ENCODE results near the gene RPS21. TPM values are rescaled to one million over a fixed set of nuclear protein-coding genes. Genes with fewer than 3 reads are reported as not detected.

Gene RPS21
- total and polyA plus RNA-seq, 2 experiments from 2014 or later, result 378 to 839 TPM

- no peaks in the 10 kb centered on the region for H3K27me3 ChIP-seq
- no peak overlapping the region for H3K27ac ChIP-seq
- no peak for TF ChIP-seq CTCF (IDR thresholded peaks at IDR 0.05; ENCODE audit: low read depth, low read length)
- H3K36me3 ChIP-seq, result no peaks in the 10 kb centered on the region
- H3K4me3 ChIP-seq, result no peak overlapping the region
- no peaks in the 10 kb centered on the region for H3K9me3 ChIP-seq (ENCODE audit: low read depth)
- H3K4me1 ChIP-seq (ENCODE audit: low read depth), result peaks cover 18% of the 10 kb centered on the region
- DNase-seq (ENCODE audit: low read depth in 1 of 2, low spot score in 1 of 2), result no peak
Observed at GRCh38 chr20:62428396-62429295, 41.7 kb downstream of the RPS21 start.

- no peak overlapping the region for H3K4me3 ChIP-seq
- no peaks in the 10 kb centered on the region for H3K27me3 ChIP-seq
- no peak overlapping the region for H3K27ac ChIP-seq
- peaks cover 24% of the 10 kb centered on the region for H3K4me1 ChIP-seq (ENCODE audit: low read depth)
- no peak for DNase-seq (ENCODE audit: low read depth in 1 of 2, low spot score in 1 of 2)
- no peaks in the 10 kb centered on the region for H3K36me3 ChIP-seq
- TF ChIP-seq CTCF (IDR thresholded peaks at IDR 0.05; ENCODE audit: low read depth, low read length), result no peak
- no peaks in the 10 kb centered on the region for H3K9me3 ChIP-seq (ENCODE audit: low read depth)
Observed at GRCh38 chr20:62429455-62430310, 42.8 kb downstream of the RPS21 start.

DNA sequence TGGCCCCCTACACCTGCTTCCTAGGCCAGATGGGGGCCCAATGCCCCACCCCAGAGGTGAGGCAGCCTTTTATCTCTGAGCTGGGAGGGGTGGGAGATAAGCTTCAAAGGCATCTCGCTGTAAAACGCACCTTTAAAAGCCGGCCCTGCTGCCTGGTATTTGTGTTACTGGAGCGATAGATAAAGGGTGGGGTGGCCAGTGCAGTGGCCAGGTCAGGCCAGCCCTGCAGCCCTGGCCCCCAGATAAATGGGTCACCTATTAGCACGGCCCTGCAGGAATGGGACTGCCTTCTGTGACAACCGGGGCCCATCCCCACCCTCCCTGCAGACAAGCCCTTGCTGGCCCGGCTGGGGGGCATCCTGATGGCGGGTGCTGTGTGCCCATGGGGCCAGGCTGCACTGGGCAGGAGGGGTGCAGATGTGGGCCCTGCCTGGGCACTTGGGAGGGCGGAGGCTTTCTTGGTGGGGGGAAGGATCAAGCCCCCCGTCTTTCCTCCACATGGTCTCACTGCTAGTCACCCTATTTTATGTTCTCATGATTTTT, 43.5 kb downstream of the RPS21 start:
- DNase-seq (ENCODE audit: low read depth in 1 of 2, low spot score in 1 of 2), result no peak
- Histone ChIP-seq H3K4me3 (no peak overlapping the region), H3K4me1 (ENCODE audit: low read depth) (peaks cover 24% of the 10 kb centered on the region), H3K36me3 (no peaks in the 10 kb centered on the region), H3K27me3 (no peaks in the 10 kb centered on the region), H3K9me3 (ENCODE audit: low read depth) (no peaks in the 10 kb centered on the region), H3K27ac (no peak overlapping the region)
- TF ChIP-seq CTCF (IDR thresholded peaks at IDR 0.05; ENCODE audit: low read depth, low read length), result no peak

DNA sequence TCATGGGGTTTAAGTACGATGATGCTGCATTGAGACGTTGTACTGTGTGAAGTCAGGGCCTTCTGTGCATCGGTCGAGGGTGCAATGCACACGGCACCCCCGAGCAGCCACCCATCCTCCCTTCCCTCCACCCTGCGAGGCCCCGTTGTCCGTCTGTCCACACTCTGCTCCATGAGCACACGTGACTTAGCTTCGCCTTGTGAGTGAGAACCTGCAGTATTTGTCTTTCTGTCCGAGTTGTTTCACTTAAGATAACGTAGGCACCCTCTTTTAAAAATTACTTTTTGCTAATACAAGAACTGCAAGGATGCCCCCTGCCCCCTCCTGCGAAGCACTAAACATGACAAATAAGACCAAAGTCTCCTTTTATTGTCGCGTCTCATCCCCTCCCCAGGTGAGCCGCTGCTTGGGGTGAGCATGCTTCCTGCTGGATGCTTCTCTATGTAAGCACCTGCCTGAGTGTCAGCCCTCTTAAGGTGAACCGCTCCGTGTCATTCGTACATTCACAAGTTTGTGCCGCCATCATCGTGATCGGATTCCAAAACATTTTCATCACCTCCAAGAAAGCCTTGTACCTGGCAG, 44.1 kb downstream of the RPS21 start:
- Histone ChIP-seq H3K9me3 (ENCODE audit: low read depth) (no peaks in the 10 kb centered on the region), H3K4me3 (no peak overlapping the region), H3K36me3 (no peaks in the 10 kb centered on the region), H3K27me3 (no peaks in the 10 kb centered on the region), H3K4me1 (ENCODE audit: low read depth) (peaks cover 24% of the 10 kb centered on the region), H3K27ac (no peak overlapping the region)
- DNase-seq (ENCODE audit: low read depth in 1 of 2, low spot score in 1 of 2), result no peak
- TF ChIP-seq CTCF (IDR thresholded peaks at IDR 0.05; ENCODE audit: low read depth, low read length), result no peak

Measured in cardiac muscle cell (in vitro differentiated cells and primary cell).